BLaER1 treated with 17β-estradiol and CSF1 and Interleukin-3, amounts not matched to agents 10 nM and 100 nM (cell line): ENCODE data around the gene SLC39A5.
"Not testable (repeated sequence)": the region's sequence is repeated elsewhere in the genome, so short reads cannot be mapped to it uniquely, and the experiment has no call there.

Source experiments
- H3K27ac ChIP-seq, 11 experiments: shearing (Covaris generic); formaldehyde crosslinking; 2 replicates each; pipeline ENCODE4 v1.8.1; 2022
- H3K27me3 ChIP-seq, 11 experiments: shearing (Covaris generic); formaldehyde crosslinking; 2 replicates each; pipeline ENCODE4 v1.8.1; 2022
- H3K36me3 ChIP-seq, 11 experiments: shearing (Covaris generic); formaldehyde crosslinking; 2 replicates each; pipeline ENCODE4 v1.8.1; 2022
- H3K4me1 ChIP-seq, 10 experiments: shearing (Covaris generic); formaldehyde crosslinking; 2 replicates each; pipeline ENCODE4 v1.8.1; 2022
- H3K4me2 ChIP-seq, 11 experiments: shearing (Covaris generic); formaldehyde crosslinking; 2 replicates each; pipeline ENCODE4 v1.8.1; 2022
- H3K4me3 ChIP-seq, 10 experiments: shearing (Covaris generic); formaldehyde crosslinking; 2 replicates each; pipeline ENCODE4 v1.8.1; 2022
- H3K9ac ChIP-seq, 11 experiments: shearing (Covaris generic); formaldehyde crosslinking; 2 replicates each; pipeline ENCODE4 v1.8.1; 2022
- H3K9me3 ChIP-seq, 11 experiments: shearing (Covaris generic); formaldehyde crosslinking; replicated peaks in 1 of 11; 2 replicates each; pipeline ENCODE4 v1.8.1; 2022
- H4K20me1 ChIP-seq, 11 experiments: shearing (Covaris generic); formaldehyde crosslinking; 2 replicates each; pipeline ENCODE4 v1.8.1; 2022
- Cebpa-rat ChIP-seq, 11 experiments: shearing (Covaris generic); IDR thresholded peaks; 2 replicates each; pipeline ENCODE4 v1.8.1; 2022

The SLC39A5 gene

DNA sequence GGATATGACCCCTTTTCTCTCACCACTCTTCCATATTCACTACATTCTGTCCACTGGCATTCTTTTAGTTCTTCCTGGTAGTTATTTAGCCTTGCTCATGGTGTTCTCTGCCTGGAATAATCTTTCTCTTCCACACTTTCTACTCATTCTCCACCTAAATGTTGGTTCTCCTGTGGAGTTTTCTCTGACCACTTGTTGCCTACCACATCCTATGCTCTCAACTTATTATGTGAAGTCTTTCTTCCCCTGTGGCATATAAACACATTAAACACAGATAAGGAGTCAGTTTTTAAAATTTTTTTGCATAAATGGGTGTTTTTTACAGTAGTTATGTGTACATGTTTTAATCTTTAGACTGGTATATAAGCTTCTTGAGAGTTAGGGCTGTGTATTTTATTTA, 37.3 kb upstream of the SLC39A5 start:
- Histone ChIP-seq H3K27ac (no peak overlapping the region), H3K9me3 (no peaks in the 10 kb centered on the region), H3K4me1 (peaks cover 13 to 25% (median 16%) of the 10 kb centered on the region in 10 experiments), H3K27me3 (no peaks in the 10 kb centered on the region), H3K4me3 (no peak overlapping the region), H3K9ac (no peak overlapping the region), H4K20me1 (peaks cover 3 to 12% (median 6%) of the 10 kb centered on the region in 11 experiments; a peak in 12 of 22 replicates), H3K4me2 (no peak overlapping the region), H3K36me3 (peaks cover 0 to under 1% (median 0%) of the 10 kb centered on the region in 11 experiments; a peak in 1 of 22 replicates)
- TF ChIP-seq Cebpa-rat (IDR thresholded peaks at IDR 0.05), result no peak

DNA sequence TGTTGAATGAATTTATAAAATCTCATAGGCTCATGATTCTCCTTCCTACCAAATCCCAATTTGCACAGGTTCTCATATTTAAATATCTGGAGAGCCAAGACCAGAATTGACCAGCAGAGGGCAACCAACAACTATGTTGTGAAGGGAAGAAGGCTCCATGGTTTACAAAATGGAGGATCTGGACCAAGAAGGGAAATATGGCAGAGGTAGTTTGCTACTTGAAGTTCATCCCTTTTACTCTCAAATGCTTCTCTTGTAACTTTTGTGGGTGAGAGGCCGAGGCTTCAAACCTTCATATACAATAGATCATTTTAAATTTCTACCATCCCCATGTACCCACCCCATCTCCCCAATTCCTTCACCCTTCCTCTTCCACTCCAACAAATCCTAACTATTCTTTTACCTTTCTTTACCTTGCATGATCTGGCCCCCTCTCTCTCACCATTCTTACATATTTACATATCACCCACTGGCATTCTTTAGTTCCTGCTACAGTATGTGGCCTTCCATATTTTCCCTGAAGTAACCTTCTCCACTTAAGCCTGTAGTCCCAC, 36.7 kb upstream of the SLC39A5 start:
- Histone ChIP-seq H4K20me1 (peaks cover 0 to 7% (median 1%) of the 10 kb centered on the region in 11 experiments; a peak in 8 of 22 replicates), H3K9me3 (no peaks in the 10 kb centered on the region), H3K36me3 (no peaks in the 10 kb centered on the region), H3K9ac (no peak overlapping the region), H3K4me2 (no peak overlapping the region), H3K27ac (peak overlapping the region in 3 of 11 experiments; percentile 5 to 18 (median 15); a peak in 1 of 22 replicates), H3K4me1 (peaks cover 8 to 20% (median 10%) of the 10 kb centered on the region in 10 experiments; a peak in 19 of 20 replicates), H3K4me3 (no peak overlapping the region), H3K27me3 (no peaks in the 10 kb centered on the region)
- TF ChIP-seq Cebpa-rat (IDR thresholded peaks at IDR 0.05), result no peak

- not testable (repeated sequence) for H3K27me3 ChIP-seq, H3K27ac ChIP-seq, H3K9me3 ChIP-seq, H3K4me2 ChIP-seq, H3K36me3 ChIP-seq, H3K4me3 ChIP-seq, H3K9ac ChIP-seq, H4K20me1 ChIP-seq, H3K4me1 ChIP-seq
Observed at GRCh38 chr12:56196818-56197550, 32.9 kb upstream of the SLC39A5 start.

DNA sequence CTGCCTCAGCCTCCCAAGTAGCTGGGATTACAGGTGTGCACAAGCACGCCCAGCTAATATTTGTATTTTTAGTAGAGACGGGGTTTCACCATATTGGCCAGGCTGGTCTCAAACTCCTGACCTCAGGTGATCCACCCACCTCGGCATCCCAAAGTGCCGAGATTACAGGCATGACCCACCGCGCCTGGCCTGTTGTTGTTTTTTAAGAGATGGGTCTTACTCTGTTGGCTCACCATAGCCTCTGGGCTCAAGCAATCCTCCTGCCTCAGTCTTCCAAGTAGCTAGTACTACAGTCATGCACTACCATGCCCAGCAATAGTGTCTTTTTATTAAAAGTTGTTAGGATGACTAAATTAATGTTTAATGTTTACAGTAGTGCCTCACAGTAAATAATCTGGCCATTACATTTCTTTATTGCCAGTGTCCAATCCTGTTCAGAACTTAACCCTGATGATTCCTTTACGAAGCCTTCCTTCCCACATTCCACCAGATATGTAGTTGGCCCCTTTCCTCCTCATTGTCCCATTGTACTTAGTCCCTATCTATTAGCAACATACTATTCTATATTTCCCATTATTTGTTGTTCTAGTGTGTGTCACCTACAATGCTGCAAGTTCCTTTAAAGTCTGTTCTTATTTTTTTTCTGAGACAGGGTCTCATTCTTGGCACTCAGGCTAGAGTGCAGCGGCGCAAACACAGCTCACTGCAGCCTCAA, 31.8 kb upstream of the SLC39A5 start:
- no peaks in the 10 kb centered on the region; a peak in 1 of 22 replicates for H3K36me3 ChIP-seq
- H4K20me1 ChIP-seq, result no peaks in the 10 kb centered on the region
- no peak overlapping the region for H3K4me2 ChIP-seq
- H3K9ac ChIP-seq, result no peak overlapping the region
- H3K9me3 ChIP-seq, result no peaks in the 10 kb centered on the region
- H3K4me3 ChIP-seq, result no peak overlapping the region
- H3K4me1 ChIP-seq, result no peaks in the 10 kb centered on the region
- H3K27ac ChIP-seq, result no peak overlapping the region
- TF ChIP-seq Cebpa-rat (IDR thresholded peaks at IDR 0.05), result no peak
- no peaks in the 10 kb centered on the region for H3K27me3 ChIP-seq

- Histone ChIP-seq H3K36me3 (peaks cover 0 to 1% (median 0%) of the 10 kb centered on the region in 11 experiments; a peak in 5 of 22 replicates), H3K9ac (no peak overlapping the region), H3K9me3 (no peaks in the 10 kb centered on the region), H3K27ac (no peak overlapping the region), H3K27me3 (no peaks in the 10 kb centered on the region), H3K4me3 (no peak overlapping the region), H3K4me1 (no peaks in the 10 kb centered on the region), H4K20me1 (no peaks in the 10 kb centered on the region), H3K4me2 (no peak overlapping the region)
- TF ChIP-seq Cebpa-rat (IDR thresholded peaks at IDR 0.05), result no peak
Observed at GRCh38 chr12:56198836-56199235, 31.0 kb upstream of the SLC39A5 start.

GRCh38 chr12:56202366-56202765, 27.5 kb upstream of the SLC39A5 start:
- no peak overlapping the region for H3K9ac ChIP-seq
- no peak overlapping the region for H3K4me2 ChIP-seq
- peaks cover 0 to 27% (median 0%) of the 10 kb centered on the region in 11 experiments; a peak in 7 of 22 replicates for H4K20me1 ChIP-seq
- H3K36me3 ChIP-seq, result peaks cover 33 to 37% (median 34%) of the 10 kb centered on the region in 11 experiments
- no peaks in the 10 kb centered on the region for H3K9me3 ChIP-seq
- H3K4me3 ChIP-seq, result no peak overlapping the region
- no peak for TF ChIP-seq Cebpa-rat (IDR thresholded peaks at IDR 0.05)
- H3K27me3 ChIP-seq, result no peaks in the 10 kb centered on the region
- H3K4me1 ChIP-seq, result peaks cover 0 to 11% (median 3%) of the 10 kb centered on the region in 10 experiments; a peak in 9 of 20 replicates
- H3K27ac ChIP-seq, result no peak overlapping the region

DNA sequence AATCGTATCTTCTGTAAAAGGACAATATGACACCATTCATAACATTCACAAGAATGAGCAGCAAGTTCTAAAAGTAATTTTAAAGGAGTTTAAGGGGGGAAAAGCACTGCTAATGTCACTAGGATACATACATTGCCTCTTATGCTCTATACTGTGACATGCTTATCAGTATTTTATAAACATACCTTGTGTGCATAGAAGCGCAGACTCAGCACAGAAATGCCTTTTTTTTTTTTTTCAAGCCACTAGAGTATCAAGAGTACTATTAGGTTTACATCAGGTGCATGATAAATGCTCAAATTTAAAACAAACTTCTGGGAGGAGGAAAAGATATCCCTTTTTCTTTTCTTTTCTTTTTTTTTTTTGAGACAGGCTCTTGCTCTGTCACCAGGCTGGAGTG, 27.0 kb upstream of the SLC39A5 start:
- Histone ChIP-seq H3K27ac (no peak overlapping the region), H3K27me3 (no peaks in the 10 kb centered on the region), H3K4me1 (peaks cover 0 to 11% (median 3%) of the 10 kb centered on the region in 10 experiments; a peak in 9 of 20 replicates), H3K9me3 (no peaks in the 10 kb centered on the region), H3K36me3 (peaks cover 38 to 41% (median 39%) of the 10 kb centered on the region in 11 experiments), H4K20me1 (peaks cover 0 to 30% (median 0%) of the 10 kb centered on the region in 11 experiments; a peak in 7 of 22 replicates), H3K4me3 (no peak overlapping the region), H3K4me2 (no peak overlapping the region), H3K9ac (no peak overlapping the region)
- no peak for TF ChIP-seq Cebpa-rat (IDR thresholded peaks at IDR 0.05)

DNA sequence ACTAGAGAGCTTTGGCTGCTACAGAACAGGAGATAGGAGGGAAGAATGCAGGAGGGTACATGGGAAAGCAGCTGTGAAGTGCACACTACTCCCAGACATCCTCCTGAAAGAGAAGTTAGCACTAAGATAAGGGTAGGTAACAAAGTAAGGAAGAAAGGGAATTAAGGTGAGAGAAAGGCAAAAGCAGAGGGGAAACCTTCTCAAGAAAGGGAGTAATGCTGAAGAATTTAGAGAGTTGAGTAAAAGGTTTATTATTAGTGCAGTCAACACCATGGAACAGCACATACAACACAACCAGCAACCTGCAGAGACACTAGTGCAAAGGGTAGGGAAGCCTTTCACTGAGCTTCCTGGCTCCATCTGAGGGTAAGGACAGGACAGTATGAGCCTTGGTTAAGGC, 25.6 kb upstream of the SLC39A5 start:
- Histone ChIP-seq H3K4me2 (no peak overlapping the region), H3K4me3 (no peak overlapping the region), H3K27ac (no peak overlapping the region), H3K27me3 (no peaks in the 10 kb centered on the region), H3K4me1 (peaks cover 0 to 11% (median 3%) of the 10 kb centered on the region in 10 experiments; a peak in 10 of 20 replicates), H3K9ac (no peak overlapping the region; a peak in 1 of 22 replicates), H3K9me3 (no peaks in the 10 kb centered on the region), H3K36me3 (peaks cover 52 to 56% (median 53%) of the 10 kb centered on the region in 11 experiments), H4K20me1 (peaks cover 0 to 35% (median 0%) of the 10 kb centered on the region in 11 experiments; a peak in 7 of 22 replicates)
- no peak for TF ChIP-seq Cebpa-rat (IDR thresholded peaks at IDR 0.05)

DNA sequence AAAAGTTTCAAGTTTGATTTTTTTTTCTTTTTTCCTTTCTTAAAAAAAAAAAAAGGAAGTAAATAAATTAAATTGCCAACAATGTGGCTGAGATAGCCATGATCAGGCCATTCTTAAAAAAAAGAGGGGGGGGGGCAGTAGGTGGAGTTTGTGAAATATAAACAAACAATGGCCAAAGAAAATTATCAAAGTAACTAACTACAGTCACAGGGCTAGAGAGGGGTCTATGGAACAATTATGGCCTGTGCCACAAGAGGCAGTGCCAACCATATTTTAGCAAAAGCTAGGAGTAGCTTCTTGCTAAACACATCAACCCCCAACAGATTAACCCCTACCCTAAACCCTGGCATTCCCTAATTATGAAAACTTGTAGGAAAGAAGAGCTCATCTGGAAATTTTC, 24.4 kb upstream of the SLC39A5 start:
- H3K9me3 ChIP-seq, result no peaks in the 10 kb centered on the region
- no peak overlapping the region for H3K4me3 ChIP-seq
- TF ChIP-seq Cebpa-rat (IDR thresholded peaks at IDR 0.05), result no peak
- H3K27ac ChIP-seq, result no peak overlapping the region
- peaks cover 0 to 40% (median 0%) of the 10 kb centered on the region in 11 experiments; a peak in 9 of 22 replicates for H4K20me1 ChIP-seq
- H3K4me1 ChIP-seq, result peaks cover 0 to 11% (median 3%) of the 10 kb centered on the region in 10 experiments; a peak in 10 of 20 replicates
- no peaks in the 10 kb centered on the region for H3K27me3 ChIP-seq
- peaks cover 64 to 68% (median 65%) of the 10 kb centered on the region in 11 experiments for H3K36me3 ChIP-seq
- peak overlapping the region in 4 of 11 experiments; percentile 6 to 61 (median 51); a peak in 4 of 22 replicates for H3K9ac ChIP-seq
- H3K4me2 ChIP-seq, result 0 out of 22 replicates have a peak overlapping the region, but pooled peaks of 1 of the 11 experiments have one; percentile 7
